Measurements from ENCODE around the gene BCAS1.

The BCAS1 gene

GRCh38 chr20:53898556-53898931 is 171.8 kb downstream of the BCAS1 start:
- DNase-seq (ENCODE audit: extremely low read depth, low read depth), result no peak
- no peak for TF ChIP-seq CTCF (IDR thresholded peaks at IDR 0.05; ENCODE audit: low read depth, low read length, missing control alignments)
- H3K4me3 ChIP-seq (replicated peaks; ENCODE audit: low read depth, low read length), result no peak overlapping the region

- no peak for DNase-seq (ENCODE audit: extremely low read depth, low read depth)
- H3K4me3 ChIP-seq (replicated peaks; ENCODE audit: low read depth, low read length), result no peak overlapping the region
- no peak for TF ChIP-seq CTCF (IDR thresholded peaks at IDR 0.05; ENCODE audit: low read depth, low read length, missing control alignments)
Measured at GRCh38 chr20:53897884-53898555, 172.4 kb downstream of the BCAS1 start.

- H3K4me3 ChIP-seq (replicated peaks; ENCODE audit: low read depth, low read length), result no peak overlapping the region
- TF ChIP-seq CTCF (IDR thresholded peaks at IDR 0.05; ENCODE audit: low read depth, low read length, missing control alignments), result no peak
- no peak for DNase-seq (ENCODE audit: extremely low read depth, low read depth)
Measured at GRCh38 chr20:53896647-53897046, 173.7 kb downstream of the BCAS1 start.

- DNase-seq (ENCODE audit: extremely low read depth, low read depth), result no peak
- H3K4me3 ChIP-seq (replicated peaks; ENCODE audit: low read depth, low read length), result no peak overlapping the region
- no peak for TF ChIP-seq CTCF (IDR thresholded peaks at IDR 0.05; ENCODE audit: low read depth, low read length, missing control alignments)
Measured at GRCh38 chr20:53896041-53896440, 174.4 kb downstream of the BCAS1 start.

- H3K4me3 ChIP-seq (replicated peaks; ENCODE audit: low read depth, low read length), result no peak overlapping the region
- no peak for TF ChIP-seq CTCF (IDR thresholded peaks at IDR 0.05; ENCODE audit: low read depth, low read length, missing control alignments)
- no peak for DNase-seq (ENCODE audit: extremely low read depth, low read depth)
Measured at GRCh38 chr20:53895385-53895755, 175.0 kb downstream of the BCAS1 start.

GRCh38 chr20:53894707-53895384 is 175.5 kb downstream of the BCAS1 start:
- no peak for TF ChIP-seq CTCF (IDR thresholded peaks at IDR 0.05; ENCODE audit: low read depth, low read length, missing control alignments)
- H3K4me3 ChIP-seq (replicated peaks; ENCODE audit: low read depth, low read length), result no peak overlapping the region
- no peak for DNase-seq (ENCODE audit: extremely low read depth, low read depth)

Measured in HFF-Myc (cell line).